HepG2 (cell line): ENCODE measurements around the gene NECTIN2. TPM values are rescaled to one million over a fixed set of nuclear protein-coding genes. Genes with fewer than 3 reads are reported as not detected.

Experiments used
- AGO2 ChIP-seq: fragments of 200-400 bp; formaldehyde crosslinking; optimal IDR thresholded peaks from 2 replicates; pipeline ENCODE3; 2017; ENCODE audit warnings: mild to moderate bottlenecking, low read depth, low read length, moderate library complexity
- BHLHE40 ChIP-seq: IDR thresholded peaks from 2 replicates; pipeline ENCODE4 v1.6.1; 2011; ENCODE audit warnings: low read length, improper control_type of control experiment
- CENPBD1 ChIP-seq: sonication (generic); formaldehyde crosslinking; IDR thresholded peaks from 2 replicates; pipeline ENCODE4 v1.8.0; 2022; ENCODE audit warnings: missing genetic modification reagents, low read depth, mild to moderate bottlenecking, borderline replicate concordance
- CREB1 ChIP-seq, 2 experiments: fragments of 450-650 bp in 1 of 2; IDR thresholded peaks; 2 replicates each; pipeline ENCODE4 v1.6.1; 2016 to 2017; ENCODE audit warnings: control low read depth in 1 of 2, mild to moderate bottlenecking in 1 of 2, missing compliant biosample characterization in 1 of 2, missing genetic modification characterization in 1 of 2
- HNRNPK ChIP-seq: fragments of 200-400 bp; formaldehyde crosslinking; IDR thresholded peaks from 2 replicates; pipeline ENCODE4 v1.6.1; 2018; ENCODE audit warnings: low read length, low read depth, moderate library complexity, mild to moderate bottlenecking; ENCODE audit not compliant: poor library complexity, severe bottlenecking
- MIER3 ChIP-seq: IDR thresholded peaks from 2 replicates; pipeline ENCODE4 v1.6.1; 2016; ENCODE audit warnings: missing compliant biosample characterization, borderline replicate concordance
- PITX1 ChIP-seq: sonication (generic); formaldehyde crosslinking; IDR thresholded peaks from 2 replicates; pipeline ENCODE4 v1.5.1; 2020; ENCODE audit warnings: mild to moderate bottlenecking, missing genetic modification reagents
- REL ChIP-seq: sonication (generic); formaldehyde crosslinking; conservative IDR thresholded peaks from 2 replicates; pipeline ENCODE4 v1.8.0; 2022; ENCODE audit warnings: mild to moderate bottlenecking, missing genetic modification reagents, moderate library complexity
- SUZ12 ChIP-seq: fragments of 150-350 bp; IDR thresholded peaks from 2 replicates; pipeline ENCODE4 v1.6.1; 2014; ENCODE audit warnings: low read depth, low read length
- SYNCRIP ChIP-seq: fragments of 200-400 bp; formaldehyde crosslinking; IDR thresholded peaks from 2 replicates; pipeline ENCODE4 v1.6.1; 2018; ENCODE audit warnings: mild to moderate bottlenecking, low read depth, low read length; ENCODE audit not compliant: insufficient read depth
- TARDBP ChIP-seq: sonication (generic); formaldehyde crosslinking; IDR thresholded peaks from 2 replicates; pipeline ENCODE4 v1.8.0; 2022; ENCODE audit warnings: mild to moderate bottlenecking, missing genetic modification reagents
- THRA ChIP-seq: sonication (generic); formaldehyde crosslinking; IDR thresholded peaks from 2 replicates; pipeline ENCODE4 v1.4.0; 2020; ENCODE audit warnings: missing genetic modification reagents, borderline replicate concordance
- ZBED4 ChIP-seq: sonication (generic); formaldehyde crosslinking; IDR thresholded peaks from 2 replicates; pipeline ENCODE4 v1.4.0; 2020; ENCODE audit warnings: missing genetic modification reagents, borderline replicate concordance
- ZBTB43 ChIP-seq: sonication (generic); formaldehyde crosslinking; conservative IDR thresholded peaks from 2 replicates; pipeline ENCODE4 v1.4.0; 2020; ENCODE audit warnings: missing genetic modification reagents
- ZC3H4 ChIP-seq: sonication (generic); formaldehyde crosslinking; IDR thresholded peaks from 2 replicates; pipeline ENCODE4 v1.4.0; 2020; ENCODE audit warnings: missing genetic modification reagents, borderline replicate concordance
- ZNF251 ChIP-seq: sonication (generic); formaldehyde crosslinking; IDR thresholded peaks from 2 replicates; pipeline ENCODE4 v1.9.0; 2021; ENCODE audit warnings: mild to moderate bottlenecking, missing genetic modification reagents
- ZNF615 ChIP-seq: sonication (generic); formaldehyde crosslinking; IDR thresholded peaks from 2 replicates; pipeline ENCODE4 v1.5.0; 2020; ENCODE audit warnings: mild to moderate bottlenecking, missing genetic modification reagents, borderline replicate concordance
- polyA plus RNA-seq, 8 experiments: library from polyadenylated mRNA; depleted of rRNA in 3 of 8; stranded (reverse) in 7 of 8; unstranded in 1 of 8; fragments of >200 nt; fragmentation: Illumina TruSeq in 4 of 8; extraction: Trizol in 4 of 8; gene quantifications; 2 replicates each; pipeline versions ENCODE4 v1.2.1 to v1.2.3, GENCODE V29; 2011 to 2016; ENCODE audit warnings: low read depth in 4 of 8, missing spikeins in 1 of 8, mixed read lengths in 1 of 8; ENCODE audit not compliant: insufficient read depth in 1 of 8
- total RNA-seq, 5 experiments: library from RNA; depleted of rRNA; stranded (reverse); fragments of >200 nt; fragmentation: Illumina TruSeq; extraction: Trizol; gene quantifications; 2 replicates each; pipeline ENCODE4 v1.2.3, GENCODE V29; 2016; ENCODE audit warnings: low read depth in 1 of 5

The NECTIN2 gene
- total and polyA plus RNA-seq, 2 of the 13 experiments (the other 11 are each of a cell fraction or from before 2014, with no cell fraction given): 75.4 to 114 TPM

- TF ChIP-seq ZBED4 (CRISPR knock-in tag) (no peak), TARDBP (CRISPR knock-in tag) (peak; percentile 97), ZNF615 (CRISPR knock-in tag) (peak; percentile 55; the same call in 1 of the 2 replicates), BHLHE40 (peak; percentile 57), ZNF251 (CRISPR knock-in tag) (no peak), AGO2 (no peak), SYNCRIP (no peak), MIER3 (CRISPR knock-in tag) (peak; percentile 95; the same call in 1 of the 2 replicates), HNRNPK (peak; percentile 7), ZC3H4 (CRISPR knock-in tag) (peak; percentile 66; the same call in 1 of the 2 replicates), THRA (peak; percentile 98), PITX1 (peak; percentile 94), SUZ12 (no peak), ZBTB43 (CRISPR knock-in tag) (peak; percentile 71; the same call in 1 of the 2 replicates), REL (CRISPR knock-in tag) (no peak), CENPBD1 (no peak), CREB1 (IDR thresholded peaks at IDR 0.05) (no peak), CREB1 (CRISPR knock-in tag; IDR thresholded peaks at IDR 0.05) (peak; percentile 77)
These were observed 78.2 kb downstream of the NECTIN2 start (continued) for GRCh38 chr19:44924243-44924725.
